ENCODE measurements around the gene SSR1.

DNA sequence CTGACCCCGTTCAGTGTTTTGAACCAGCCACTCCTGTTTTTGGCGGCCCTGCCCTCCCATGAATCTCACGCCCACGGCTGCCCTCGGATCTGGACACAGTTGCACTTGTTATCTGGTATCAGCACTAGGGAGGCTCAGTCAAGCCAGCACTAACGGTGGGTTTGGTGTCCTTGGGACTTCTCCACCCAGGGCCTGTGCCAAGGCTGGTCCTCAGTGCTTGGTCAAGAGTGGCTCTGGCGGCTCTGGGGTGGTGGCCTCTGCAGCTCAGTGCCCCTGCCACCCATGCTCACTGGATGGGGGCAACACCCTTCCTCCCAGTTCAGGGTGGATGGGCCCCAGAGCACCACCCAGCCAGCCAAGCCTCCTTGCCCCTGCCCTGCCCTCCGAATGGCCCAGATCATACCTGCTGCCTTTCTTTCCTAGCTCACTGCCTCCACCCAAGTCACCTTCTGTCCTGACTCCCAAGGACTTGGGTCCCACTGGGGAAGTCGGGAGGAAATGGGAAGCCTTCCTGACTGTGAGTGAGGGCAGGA lies 54.7 kb downstream of the SSR1 start:
- TF ChIP-seq EP300 (IDR thresholded peaks at IDR 0.05; ENCODE audit: low read length) (no peak), TAF1 (IDR thresholded peaks at IDR 0.05; ENCODE audit: control insufficient read depth, extremely low read depth, insufficient read depth, low read length, severe bottlenecking) (no peak), POLR2A (conservative IDR thresholded peaks at IDR 0.05) (no peak), ETV6 (IDR thresholded peaks at IDR 0.05; ENCODE audit: borderline replicate concordance in 1 of 2, low read depth in 2 of 2, low read length in 1 of 2) (no peak), ETV6 (CRISPR knock-in tag; IDR thresholded peaks at IDR 0.05; ENCODE audit: borderline replicate concordance) (no peak), NFE2 (IDR thresholded peaks at IDR 0.05; ENCODE audit: low read depth) (no peak), JUND (IDR thresholded peaks at IDR 0.05; ENCODE audit: borderline replicate concordance, low read depth, low read length) (no peak), JUND (tag; IDR thresholded peaks at IDR 0.05; ENCODE audit: borderline replicate concordance, low read depth, low read length) (no peak), HDAC8 (tag; IDR thresholded peaks at IDR 0.05) (no peak), HLTF (IDR thresholded peaks at IDR 0.05) (no peak), EHMT2 (IDR thresholded peaks at IDR 0.05) (no peak), PTRF (tag; IDR thresholded peaks at IDR 0.05) (no peak)
- TF ChIP-seq, protein P1, sequence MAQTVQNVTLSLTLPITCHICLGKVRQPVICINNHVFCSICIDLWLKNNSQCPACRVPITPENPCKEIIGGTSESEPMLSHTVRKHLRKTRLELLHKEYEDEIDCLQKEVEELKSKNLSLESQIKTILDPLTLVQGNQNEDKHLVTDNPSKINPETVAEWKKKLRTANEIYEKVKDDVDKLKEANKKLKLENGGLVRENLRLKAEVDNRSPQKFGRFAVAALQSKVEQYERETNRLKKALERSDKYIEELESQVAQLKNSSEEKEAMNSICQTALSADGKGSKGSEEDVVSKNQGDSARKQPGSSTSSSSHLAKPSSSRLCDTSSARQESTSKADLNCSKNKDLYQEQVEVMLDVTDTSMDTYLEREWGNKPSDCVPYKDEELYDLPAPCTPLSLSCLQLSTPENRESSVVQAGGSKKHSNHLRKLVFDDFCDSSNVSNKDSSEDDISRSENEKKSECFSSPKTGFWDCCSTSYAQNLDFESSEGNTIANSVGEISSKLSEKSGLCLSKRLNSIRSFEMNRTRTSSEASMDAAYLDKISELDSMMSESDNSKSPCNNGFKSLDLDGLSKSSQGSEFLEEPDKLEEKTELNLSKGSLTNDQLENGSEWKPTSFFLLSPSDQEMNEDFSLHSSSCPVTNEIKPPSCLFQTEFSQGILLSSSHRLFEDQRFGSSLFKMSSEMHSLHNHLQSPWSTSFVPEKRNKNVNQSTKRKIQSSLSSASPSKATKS (CRISPR knock-in tag; IDR thresholded peaks at IDR 0.05) = no peak
